NCI-H774 (cell line): ENCODE measurements around the gene P2RY14.

Source experiments
- DNase-seq: peaks from one replicate; lab custom pipeline; 2025; lab: John Stamatoyannopoulos, UW

Gene P2RY14

GRCh38 chr3:151278230-151278629, at the start of gene P2RY14:
P2RY14 (minus strand) TSS chr3:151278542; CDS start chr3:151214316, 64,226 bp downstream.
- DNase-seq = no peak

GRCh38 chr3:151327571-151328198, 49.3 kb upstream of the P2RY14 start:
- DNase-seq = peak; percentile 12

- no peak for DNase-seq
Observed at GRCh38 chr3:151322511-151322910, 44.2 kb upstream of the P2RY14 start.

GRCh38 chr3:151321526-151321925, 43.2 kb upstream of the P2RY14 start:
- DNase-seq = no peak

- DNase-seq = no peak
Observed at GRCh38 chr3:151320131-151320530, 41.8 kb upstream of the P2RY14 start.

- no peak for DNase-seq
Observed at GRCh38 chr3:151319628-151320027, 41.3 kb upstream of the P2RY14 start.

- DNase-seq = no peak
Observed at GRCh38 chr3:151318991-151319390, 40.6 kb upstream of the P2RY14 start.

- no peak for DNase-seq
Observed at GRCh38 chr3:151318313-151318712, 40.0 kb upstream of the P2RY14 start.

- no peak for DNase-seq
Observed at GRCh38 chr3:151316267-151316991, 38.1 kb upstream of the P2RY14 start, which contains the start of gene GPR87. GPR87 (minus strand) TSS chr3:151316820; CDS start chr3:151300100, 16,720 bp downstream.

- no peak for DNase-seq
Observed at GRCh38 chr3:151315846-151316245, 37.5 kb upstream of the P2RY14 start.

GRCh38 chr3:151315136-151315535, 36.8 kb upstream of the P2RY14 start:
- no peak for DNase-seq

- DNase-seq = no peak
Observed at GRCh38 chr3:151314593-151314992, 36.3 kb upstream of the P2RY14 start.

- DNase-seq = no peak
Observed at GRCh38 chr3:151314137-151314536, 35.8 kb upstream of the P2RY14 start.

GRCh38 chr3:151312972-151313371, 34.6 kb upstream of the P2RY14 start:
- DNase-seq = no peak

- no peak for DNase-seq
Observed at GRCh38 chr3:151309566-151309965, 31.2 kb upstream of the P2RY14 start.

- DNase-seq = no peak
Observed at GRCh38 chr3:151307583-151308488, 29.5 kb upstream of the P2RY14 start.

- no peak for DNase-seq
Observed at GRCh38 chr3:151307131-151307530, 28.8 kb upstream of the P2RY14 start.

GRCh38 chr3:151306168-151306810, 27.9 kb upstream of the P2RY14 start:
- DNase-seq = no peak

GRCh38 chr3:151305775-151306151, 27.4 kb upstream of the P2RY14 start:
- no peak for DNase-seq

GRCh38 chr3:151305060-151305774, 26.9 kb upstream of the P2RY14 start:
- no peak for DNase-seq

- DNase-seq = no peak
Observed at GRCh38 chr3:151303751-151304150, 25.4 kb upstream of the P2RY14 start.
